Activated naive CD4-positive, alpha-beta T cell treated with anti-CD3 and anti-CD28 coated beads, Interleukin-2, amount 50 U/mL, for 16 hours (primary cell): Measurements from ENCODE around the gene CELA2A.
"Not testable (repeated sequence)": the region's sequence is repeated elsewhere in the genome, so short reads cannot be mapped to it uniquely, and the experiment has no call there.

Experiments used
- DNase-seq: peaks from one replicate; pipeline ENCODE4 v3.0.0-alpha.2; 2020

Gene CELA2A

GRCh38 chr1:15425521-15425920 is 31.0 kb upstream of the CELA2A start:
- DNase-seq: no peak

- no peak for DNase-seq
Observed at GRCh38 chr1:15425958-15426357, 30.6 kb upstream of the CELA2A start.

GRCh38 chr1:15426492-15427279 is 29.8 kb upstream of the CELA2A start:
- no peak for DNase-seq

GRCh38 chr1:15427280-15427666 is 29.3 kb upstream of the CELA2A start:
- no peak for DNase-seq

- DNase-seq: not testable (repeated sequence)
Observed at GRCh38 chr1:15428252-15428651, 28.3 kb upstream of the CELA2A start.

- no peak for DNase-seq
Observed at GRCh38 chr1:15428815-15429435, 27.6 kb upstream of the CELA2A start.

- no peak for DNase-seq
Observed at GRCh38 chr1:15429701-15430149, 26.8 kb upstream of the CELA2A start.

- peak; percentile 74 for DNase-seq
Observed at GRCh38 chr1:15430787-15431570, 25.6 kb upstream of the CELA2A start.

- DNase-seq: no peak
Observed at GRCh38 chr1:15431571-15431948, 25.0 kb upstream of the CELA2A start.

- no peak for DNase-seq
Observed at GRCh38 chr1:15432324-15432723, 24.2 kb upstream of the CELA2A start.

GRCh38 chr1:15433471-15433870 is 23.1 kb upstream of the CELA2A start:
- no peak for DNase-seq

GRCh38 chr1:15434739-15435138 is 21.8 kb upstream of the CELA2A start:
- not testable (repeated sequence) for DNase-seq

- DNase-seq: no peak
Observed at GRCh38 chr1:15435239-15436077, 21.1 kb upstream of the CELA2A start.

- no peak for DNase-seq
Observed at GRCh38 chr1:15436881-15437442, 19.6 kb upstream of the CELA2A start.

GRCh38 chr1:15439325-15439724 is 17.2 kb upstream of the CELA2A start:
- no peak for DNase-seq

- no peak for DNase-seq
Observed at GRCh38 chr1:15440357-15440756, 16.2 kb upstream of the CELA2A start.

- DNase-seq: no peak
Observed at GRCh38 chr1:15441247-15441646, 15.3 kb upstream of the CELA2A start.

- DNase-seq: no peak
Observed at GRCh38 chr1:15442119-15442518, 14.4 kb upstream of the CELA2A start.

- no peak for DNase-seq
Observed at GRCh38 chr1:15442759-15443158, 13.8 kb upstream of the CELA2A start.

GRCh38 chr1:15443281-15443680 is 13.3 kb upstream of the CELA2A start:
- no peak for DNase-seq

- no peak for DNase-seq
Observed at GRCh38 chr1:15444468-15445389, 11.8 kb upstream of the CELA2A start.
